ENCODE measurements around the gene CPLX3.

CPLX3 gene

GRCh38 chr15:74781431-74782258, 44.8 kb upstream of the CPLX3 start, which contains the start of gene CSK:
CSK (plus strand) TSS chr15:74782080; CDS start chr15:74798298, 16,218 bp downstream.
- H3K4me3 ChIP-seq (ENCODE audit: low read depth, low read length): peak within 1 kb of the TSS; percentile 72
- peak; percentile 70 for DNase-seq (ENCODE audit: low read depth)
- TF ChIP-seq CTCF (conservative IDR thresholded peaks at IDR 0.05; ENCODE audit: low read depth, low read length): peak; percentile 43

GRCh38 chr15:74782259-74783071, 44.0 kb upstream of the CPLX3 start:
- no peak for DNase-seq (ENCODE audit: low read depth)
- no peak for TF ChIP-seq CTCF (conservative IDR thresholded peaks at IDR 0.05; ENCODE audit: low read depth, low read length)
- H3K4me3 ChIP-seq (ENCODE audit: low read depth, low read length): peak overlapping the region; percentile 72

GRCh38 chr15:74783072-74783807, 43.2 kb upstream of the CPLX3 start:
- TF ChIP-seq CTCF (conservative IDR thresholded peaks at IDR 0.05; ENCODE audit: low read depth, low read length): no peak
- H3K4me3 ChIP-seq (ENCODE audit: low read depth, low read length): peak overlapping the region; percentile 72
- DNase-seq (ENCODE audit: low read depth): peak; percentile 54

- peak overlapping the region; percentile 72 for H3K4me3 ChIP-seq (ENCODE audit: low read depth, low read length)
- no peak for TF ChIP-seq CTCF (conservative IDR thresholded peaks at IDR 0.05; ENCODE audit: low read depth, low read length)
- DNase-seq (ENCODE audit: low read depth): no peak
Measured at GRCh38 chr15:74783808-74784175, 42.6 kb upstream of the CPLX3 start.

- no peak overlapping the region for H3K4me3 ChIP-seq (ENCODE audit: low read depth, low read length)
- no peak for DNase-seq (ENCODE audit: low read depth)
- no peak for TF ChIP-seq CTCF (conservative IDR thresholded peaks at IDR 0.05; ENCODE audit: low read depth, low read length)
Measured at GRCh38 chr15:74784426-74785193, 41.8 kb upstream of the CPLX3 start.

Measured in choroid plexus epithelial cell (primary cell).